Measurements from ENCODE around the gene PSME1.

Gene PSME1

DNA sequence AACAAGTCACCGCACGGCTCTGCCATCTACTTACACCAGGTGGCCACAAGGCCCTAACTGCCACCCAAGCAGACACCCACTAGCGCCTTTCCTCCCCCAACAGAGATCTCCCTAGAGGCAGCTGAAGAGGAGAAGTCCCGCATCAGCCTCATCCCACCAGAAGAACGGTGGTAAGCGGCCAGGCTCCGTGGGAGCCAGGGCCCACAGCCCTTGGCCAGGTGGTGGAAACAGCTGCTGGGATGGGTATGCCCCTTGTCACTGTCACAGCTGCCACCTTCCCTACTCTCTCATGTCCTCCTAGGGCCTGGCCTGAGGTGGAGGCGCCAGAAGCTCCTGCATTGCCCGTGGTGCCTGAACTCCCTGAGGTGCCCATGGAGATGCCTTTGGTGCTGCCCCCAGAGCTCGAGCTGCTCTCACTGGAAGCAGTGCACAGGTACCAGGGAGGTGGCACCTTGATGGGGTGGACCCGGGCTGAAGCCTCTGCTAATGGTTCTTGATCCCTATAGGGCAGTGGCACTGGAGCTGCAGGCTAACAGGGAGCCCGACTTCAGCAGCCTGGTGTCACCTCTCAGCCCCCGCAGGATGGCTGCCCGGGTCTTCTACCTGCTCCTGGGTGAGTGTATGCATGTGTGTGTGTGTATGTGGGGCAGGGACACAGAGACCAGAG, 43.4 kb downstream of the PSME1 start:
- Histone ChIP-seq H3F3A (ENCODE audit: insufficient read depth) (no peaks in the 10 kb centered on the region), H2AFZ (ENCODE audit: low read depth, low read length, severe bottlenecking) (no peak overlapping the region), H4K20me1 (ENCODE audit: low read depth, low read length) (no peaks in the 10 kb centered on the region), H3K27me3 (ENCODE audit: low read length) (no peaks in the 10 kb centered on the region), H3K4me2 (ENCODE audit: low read depth, low read length, poor library complexity, severe bottlenecking) (no peak overlapping the region), H3K9me2 (replicated peaks; ENCODE audit: insufficient read depth, low read length) (no peaks in the 10 kb centered on the region), H3K36me3 (ENCODE audit: low read length) (no peaks in the 10 kb centered on the region), H3K27ac (ENCODE audit: low read depth, low read length) (no peak overlapping the region), H3K9me3 (ENCODE audit: insufficient read depth, low read length) (no peaks in the 10 kb centered on the region), H3K79me2 (ENCODE audit: insufficient read depth, low read length) (no peaks in the 10 kb centered on the region), H3K9ac (ENCODE audit: low read length) (no peak overlapping the region), H3K4me3 (ENCODE audit: insufficient read depth, low read length, poor library complexity, severe bottlenecking) (no peak overlapping the region)
- no peak for TF ChIP-seq EZH2phosphoT487 (conservative IDR thresholded peaks at IDR 0.05; ENCODE audit: low read length)
- TF ChIP-seq, protein P1, sequence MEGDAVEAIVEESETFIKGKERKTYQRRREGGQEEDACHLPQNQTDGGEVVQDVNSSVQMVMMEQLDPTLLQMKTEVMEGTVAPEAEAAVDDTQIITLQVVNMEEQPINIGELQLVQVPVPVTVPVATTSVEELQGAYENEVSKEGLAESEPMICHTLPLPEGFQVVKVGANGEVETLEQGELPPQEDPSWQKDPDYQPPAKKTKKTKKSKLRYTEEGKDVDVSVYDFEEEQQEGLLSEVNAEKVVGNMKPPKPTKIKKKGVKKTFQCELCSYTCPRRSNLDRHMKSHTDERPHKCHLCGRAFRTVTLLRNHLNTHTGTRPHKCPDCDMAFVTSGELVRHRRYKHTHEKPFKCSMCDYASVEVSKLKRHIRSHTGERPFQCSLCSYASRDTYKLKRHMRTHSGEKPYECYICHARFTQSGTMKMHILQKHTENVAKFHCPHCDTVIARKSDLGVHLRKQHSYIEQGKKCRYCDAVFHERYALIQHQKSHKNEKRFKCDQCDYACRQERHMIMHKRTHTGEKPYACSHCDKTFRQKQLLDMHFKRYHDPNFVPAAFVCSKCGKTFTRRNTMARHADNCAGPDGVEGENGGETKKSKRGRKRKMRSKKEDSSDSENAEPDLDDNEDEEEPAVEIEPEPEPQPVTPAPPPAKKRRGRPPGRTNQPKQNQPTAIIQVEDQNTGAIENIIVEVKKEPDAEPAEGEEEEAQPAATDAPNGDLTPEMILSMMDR (IDR thresholded peaks at IDR 0.05; ENCODE audit: insufficient read depth, low read length, poor library complexity, severe bottlenecking) = no peak

DNA sequence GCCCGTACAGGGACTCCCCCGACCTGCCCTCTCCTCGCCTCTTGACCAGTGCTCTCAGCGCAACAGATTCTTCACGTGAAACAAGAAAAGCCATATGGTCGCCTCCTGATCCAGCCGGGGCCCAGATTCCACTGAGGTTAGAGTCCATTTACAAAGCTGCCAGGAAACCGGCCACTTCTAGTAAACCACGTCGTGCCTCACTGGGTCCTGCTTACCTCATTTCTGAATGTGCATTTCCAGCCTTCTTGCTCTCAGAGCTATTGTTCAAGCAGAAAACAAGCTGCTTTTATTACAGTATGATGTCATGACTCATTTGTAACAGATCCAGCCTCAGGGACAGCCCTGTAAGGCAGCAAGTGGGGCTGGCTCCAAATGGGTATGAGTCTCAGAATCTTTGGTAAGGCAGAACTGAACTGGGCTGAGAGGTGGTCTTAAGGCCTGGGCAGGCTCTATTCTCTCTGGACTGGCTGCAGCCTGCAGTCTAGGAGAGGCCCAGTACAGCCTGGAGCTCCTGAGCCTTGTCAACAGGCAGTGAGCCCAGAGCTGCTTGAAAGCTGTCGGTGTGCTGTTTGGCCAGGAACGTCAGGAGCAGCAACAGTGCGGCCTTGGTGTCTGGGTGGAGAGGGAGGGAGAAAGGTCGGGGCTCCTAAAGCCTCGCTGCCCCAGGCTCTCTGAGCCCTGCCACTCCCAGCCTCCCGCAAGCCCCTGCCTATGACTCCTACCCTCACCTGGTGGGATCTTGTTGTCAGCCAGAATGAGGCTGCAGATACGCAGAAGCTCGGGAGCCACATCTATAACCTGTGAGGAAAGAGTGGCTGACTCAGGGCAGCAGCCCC, 44.2 kb downstream of the PSME1 start:
- Histone ChIP-seq H3K9me3 (ENCODE audit: insufficient read depth, low read length) (no peaks in the 10 kb centered on the region), H3F3A (ENCODE audit: insufficient read depth) (no peaks in the 10 kb centered on the region), H3K4me2 (ENCODE audit: low read depth, low read length, poor library complexity, severe bottlenecking) (no peak overlapping the region), H3K36me3 (ENCODE audit: low read length) (no peaks in the 10 kb centered on the region), H3K27ac (ENCODE audit: low read depth, low read length) (no peak overlapping the region), H3K4me3 (ENCODE audit: insufficient read depth, low read length, poor library complexity, severe bottlenecking) (no peak overlapping the region), H3K79me2 (ENCODE audit: insufficient read depth, low read length) (no peaks in the 10 kb centered on the region), H3K9ac (ENCODE audit: low read length) (no peak overlapping the region), H2AFZ (ENCODE audit: low read depth, low read length, severe bottlenecking) (no peak overlapping the region), H4K20me1 (ENCODE audit: low read depth, low read length) (no peaks in the 10 kb centered on the region), H3K27me3 (ENCODE audit: low read length) (no peaks in the 10 kb centered on the region), H3K9me2 (replicated peaks; ENCODE audit: insufficient read depth, low read length) (no peaks in the 10 kb centered on the region)
- TF ChIP-seq, protein P1 (IDR thresholded peaks at IDR 0.05; ENCODE audit: insufficient read depth, low read length, poor library complexity, severe bottlenecking) = no peak
- no peak for TF ChIP-seq EZH2phosphoT487 (conservative IDR thresholded peaks at IDR 0.05; ENCODE audit: low read length)

DNA sequence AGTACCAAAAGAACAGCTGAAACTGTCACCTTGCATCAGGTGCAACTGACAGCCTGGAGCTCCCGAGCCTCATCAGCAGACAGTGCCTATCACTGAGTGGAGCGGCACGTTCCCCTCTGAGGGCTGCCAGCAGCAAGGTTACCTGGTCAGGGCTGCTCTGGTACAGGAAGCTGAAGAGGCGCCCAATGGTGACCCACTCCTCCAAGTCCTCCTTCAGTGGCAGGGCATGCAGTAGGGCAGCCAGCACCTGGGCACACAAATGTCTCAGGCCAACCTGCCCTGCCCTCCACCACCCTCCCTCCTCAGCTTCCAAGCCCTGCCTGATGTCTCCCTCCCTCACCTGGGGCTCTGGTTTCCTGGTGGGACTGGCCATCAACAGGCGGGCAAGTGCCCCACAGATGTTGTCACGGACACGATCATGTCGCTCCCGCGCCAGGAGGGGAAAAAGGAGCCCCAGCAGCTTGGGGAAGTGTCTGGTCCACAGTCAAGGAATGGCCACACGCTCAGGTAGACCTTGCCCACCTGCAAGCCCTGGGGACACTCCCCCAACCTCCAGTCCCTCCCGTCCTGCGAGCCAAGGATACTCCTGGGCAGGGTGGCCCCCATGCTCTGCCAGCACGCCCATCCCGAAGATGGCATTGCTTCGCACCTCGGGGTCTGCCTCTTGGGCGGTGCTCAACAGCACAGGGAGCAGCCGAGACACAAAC, 45.5 kb downstream of the PSME1 start:
- H3K79me2 ChIP-seq (ENCODE audit: insufficient read depth, low read length) = no peaks in the 10 kb centered on the region
- H3K9ac ChIP-seq (ENCODE audit: low read length) = no peak overlapping the region
- no peak overlapping the region for H3K4me2 ChIP-seq (ENCODE audit: low read depth, low read length, poor library complexity, severe bottlenecking)
- no peaks in the 10 kb centered on the region for H3K9me3 ChIP-seq (ENCODE audit: insufficient read depth, low read length)
- H4K20me1 ChIP-seq (ENCODE audit: low read depth, low read length) = no peaks in the 10 kb centered on the region
- no peaks in the 10 kb centered on the region for H3K9me2 ChIP-seq (replicated peaks; ENCODE audit: insufficient read depth, low read length)
- H3K36me3 ChIP-seq (ENCODE audit: low read length) = no peaks in the 10 kb centered on the region
- H3K27me3 ChIP-seq (ENCODE audit: low read length) = no peaks in the 10 kb centered on the region
- H3F3A ChIP-seq (ENCODE audit: insufficient read depth) = no peaks in the 10 kb centered on the region
- H2AFZ ChIP-seq (ENCODE audit: low read depth, low read length, severe bottlenecking) = no peak overlapping the region
- H3K4me3 ChIP-seq (ENCODE audit: insufficient read depth, low read length, poor library complexity, severe bottlenecking) = no peak overlapping the region
- H3K27ac ChIP-seq (ENCODE audit: low read depth, low read length) = no peak overlapping the region
- TF ChIP-seq EZH2phosphoT487 (conservative IDR thresholded peaks at IDR 0.05; ENCODE audit: low read length) = no peak
- TF ChIP-seq, protein P1 (IDR thresholded peaks at IDR 0.05; ENCODE audit: insufficient read depth, low read length, poor library complexity, severe bottlenecking) = no peak

Data from SU-DHL-6 (cell line).